Transverse colon (tissue), 4 donors: ENCODE data around the gene MRPL53. TPM values are rescaled to one million over a fixed set of nuclear protein-coding genes. Genes with fewer than 3 reads are reported as not detected.

Source experiments
- DNase-seq: peaks from one replicate; pipeline ENCODE4 v3.0.0-alpha.2; 2019
- H3K27ac ChIP-seq, 4 donors: fragments of 200-600 bp; sonication (generic); 2 replicates each; pipeline ENCODE4 v1.5.1; 2016 to 2018; ENCODE audit warnings: inconsistent platforms in 4 of 4
- H3K27me3 ChIP-seq: fragments of 200-600 bp; sonication (generic); 2 replicates; pipeline ENCODE4 v1.5.1; 2017; ENCODE audit warnings: inconsistent platforms
- H3K36me3 ChIP-seq, 4 donors: fragments of 200-600 bp; sonication (generic); 2 replicates each; pipeline ENCODE4 v1.5.1; 2017 to 2019; ENCODE audit warnings: inconsistent platforms in 4 of 4
- H3K4me1 ChIP-seq, 4 donors: fragments of 200-600 bp; sonication (generic); 2 replicates each; pipeline ENCODE4 v1.5.1; 2017 to 2020; ENCODE audit warnings: inconsistent platforms in 4 of 4
- H3K4me3 ChIP-seq, 4 donors: fragments of 200-600 bp; sonication (generic); 1 replicate in 1 of 4; 2 replicates in 3 of 4; pipeline versions ENCODE4 v1.5.1 to v1.6.1; 2017 to 2019; ENCODE audit warnings: inconsistent platforms in 4 of 4
- H3K9me3 ChIP-seq, 2 donors: fragments of 200-600 bp; sonication (generic); 2 replicates each; pipeline ENCODE4 v1.5.1; 2017 to 2019; ENCODE audit warnings: inconsistent platforms in 2 of 2
- CTCF ChIP-seq, 5 experiments: fragments of 200-600 bp in 3 of 5; fragments of 450-650 bp in 2 of 5; sonication (generic) in 3 of 5; IDR thresholded peaks; 1 replicate in 2 of 5; 2 replicates in 3 of 5; pipeline ENCODE4 v1.5.1; 2016 to 2017; ENCODE audit warnings: antibody characterized with exemption in 5 of 5, inconsistent platforms in 3 of 5, mild to moderate bottlenecking in 2 of 5, moderate library complexity in 1 of 5
- EP300 ChIP-seq: sonication (generic); formaldehyde crosslinking; IDR thresholded peaks from one replicate; pipeline ENCODE4 v1.6.1; 2017; ENCODE audit warnings: antibody characterized with exemption, low read depth
- POLR2A ChIP-seq: fragments of 450-650 bp; IDR thresholded peaks from one replicate; pipeline ENCODE4 v1.6.1; 2016; ENCODE audit warnings: antibody characterized with exemption, mild to moderate bottlenecking, moderate library complexity
- POLR2AphosphoS5 ChIP-seq, 3 donors: sonication (generic); formaldehyde crosslinking; IDR thresholded peaks; one replicate each; pipeline ENCODE4 v1.6.1; 2016; ENCODE audit warnings: antibody characterized with exemption in 3 of 3
- WGBS, 2 donors: methylation state at CpG; one replicate each; pipeline ENCODE4 v1.1.5; 2018; ENCODE audit warnings: low coverage in 1 of 2; 5-methylcytosine and 5-hydroxymethylcytosine counted together
- in situ Hi-C, 4 donors: fragments of 200-750 bp; cut with MboI; loops; one replicate each; pipeline versions ENCODE4 v1.15.0 to v1.15.1; 2017; ENCODE audit warnings: low sequenced_read_pairs in 3 of 4, low pct_ligation_motif_present in 1 of 4, low pct_unique_long_range_greater_than_20kb in 1 of 4
- intact Hi-C: fragments of 100-400 bp; cut with DNase I; formaldehyde crosslinking; loops from one replicate; pipeline ENCODE4 v1.15.1; 2023; ENCODE audit warnings: low total_unique reads
- total RNA-seq, 4 donors: library from RNA; depleted of rRNA; stranded (reverse); fragments of >200 nt; gene quantifications; one replicate each; pipeline ENCODE4 v1.1.0, GENCODE V29; 2016

Gene MRPL53
- total RNA-seq, 4 donors from 2014 or later: 23.2 to 170 (median 26.3) TPM

DNA sequence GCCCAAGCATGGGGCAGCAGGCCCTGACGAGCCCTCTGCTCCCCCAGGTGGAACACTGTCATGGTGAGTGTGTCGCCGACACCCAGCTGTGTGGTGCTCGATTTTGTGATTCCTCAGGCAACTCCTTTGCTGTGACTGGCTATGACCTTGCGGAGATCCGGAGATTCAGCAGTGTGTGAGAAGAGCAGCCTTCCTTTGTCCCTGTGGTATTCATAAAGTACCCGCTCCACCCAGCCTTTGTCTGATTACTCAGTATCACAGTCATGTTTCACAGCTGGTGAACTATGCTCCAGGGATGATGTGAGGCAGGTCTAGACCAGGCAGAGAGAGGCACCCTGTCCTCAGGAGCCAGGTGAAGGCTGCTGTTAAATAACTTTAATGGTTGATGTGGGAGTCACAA, 47.0 kb downstream of the MRPL53 start:
- no peak overlapping the region for H3K4me3 ChIP-seq
- H3K27me3 ChIP-seq: no peaks in the 10 kb centered on the region
- 85% methylated on average over 7 of the region's 7 CpGs; no CpG with 5 or more reads in 1 of the 2 donors for WGBS, 2 donors
- no peak overlapping the region for H3K27ac ChIP-seq
- H3K36me3 ChIP-seq: peaks cover 0 to 9% (median 0%) of the 10 kb centered on the region in 4 donors
- no peak for TF ChIP-seq POLR2AphosphoS5 (IDR thresholded peaks at IDR 0.05)
- TF ChIP-seq EP300: no peak
- TF ChIP-seq CTCF (IDR thresholded peaks at IDR 0.05): no peak
- no peak for TF ChIP-seq POLR2A
- no peaks in the 10 kb centered on the region for H3K9me3 ChIP-seq
- intact Hi-C loops: no loop called here
- no peak for DNase-seq
- peaks cover 9 to 31% (median 11%) of the 10 kb centered on the region in 4 donors for H3K4me1 ChIP-seq
- in situ Hi-C loops: no loop called here

- 78% methylated on average over 5 of the region's 5 CpGs; no CpG with 5 or more reads in 1 of the 2 donors for WGBS, 2 donors
- H3K4me3 ChIP-seq: no peak overlapping the region
- H3K9me3 ChIP-seq: no peaks in the 10 kb centered on the region
- DNase-seq: no peak
- peaks cover 5 to 28% (median 10%) of the 10 kb centered on the region in 4 donors for H3K4me1 ChIP-seq
- peaks cover 0 to 9% (median 0%) of the 10 kb centered on the region in 4 donors for H3K36me3 ChIP-seq
- no peak for TF ChIP-seq EP300
- no peak for TF ChIP-seq POLR2A
- intact Hi-C loops: no loop called here
- in situ Hi-C loops: no loop called here
- H3K27ac ChIP-seq: no peak overlapping the region
- H3K27me3 ChIP-seq: no peaks in the 10 kb centered on the region
Observed at GRCh38 chr2:74424995-74425406, 47.5 kb downstream of the MRPL53 start.

DNA sequence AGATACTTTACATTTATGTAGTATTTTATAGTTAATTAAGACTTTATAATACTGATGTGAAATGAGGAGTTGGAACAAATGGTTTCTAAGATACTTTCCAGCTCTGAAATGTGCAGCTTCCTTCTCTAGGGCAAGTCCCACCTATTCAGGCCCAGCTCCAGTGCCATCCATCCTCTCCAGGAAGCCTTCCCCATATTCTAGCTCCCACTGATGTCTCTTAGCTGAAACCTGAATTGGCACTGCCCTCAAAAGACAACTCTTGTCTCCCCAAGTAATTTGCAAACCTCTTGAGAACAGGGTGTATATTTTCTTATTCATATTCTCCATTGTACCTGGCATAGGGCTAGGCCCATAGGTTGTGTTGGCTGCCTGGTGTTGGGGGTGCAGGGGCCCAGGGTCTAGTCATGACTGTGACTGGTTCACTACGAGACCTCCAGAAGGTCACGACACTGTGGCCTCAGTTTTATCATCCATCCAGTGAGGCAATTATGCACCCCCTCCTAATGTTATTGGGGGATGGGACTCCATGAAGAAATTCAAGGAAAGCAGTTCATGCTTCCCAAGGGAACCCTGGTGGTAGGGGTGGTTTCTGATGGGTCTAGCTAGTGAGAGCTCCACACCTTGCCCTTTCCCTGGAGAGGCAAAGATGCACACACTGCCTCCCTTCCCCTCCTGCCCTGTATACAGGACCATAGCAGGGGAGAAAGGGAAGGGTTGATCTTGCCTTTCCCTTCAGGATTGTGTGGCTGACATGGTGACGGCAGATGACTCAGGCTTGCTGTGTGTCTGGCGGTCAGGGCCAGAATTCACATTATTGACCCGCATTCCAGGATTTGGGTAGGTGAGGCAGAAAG, 48.1 kb downstream of the MRPL53 start:
- 87% methylated on average over 5 of the region's 5 CpGs; no CpG with 5 or more reads in 1 of the 2 donors for WGBS, 2 donors
- intact Hi-C loops: no loop called here
- DNase-seq: no peak
- Histone ChIP-seq H3K36me3 (peaks cover 0 to 9% (median 0%) of the 10 kb centered on the region in 4 donors), H3K27ac (no peak overlapping the region), H3K4me1 (peaks cover 5 to 22% (median 8%) of the 10 kb centered on the region in 4 donors), H3K9me3 (no peaks in the 10 kb centered on the region), H3K4me3 (no peak overlapping the region), H3K27me3 (no peaks in the 10 kb centered on the region)
- in situ Hi-C loops: no loop called here
- TF ChIP-seq EP300: no peak
- no peak for TF ChIP-seq CTCF (IDR thresholded peaks at IDR 0.05)
- no peak for TF ChIP-seq POLR2AphosphoS5 (IDR thresholded peaks at IDR 0.05)
- no peak for TF ChIP-seq POLR2A

DNA sequence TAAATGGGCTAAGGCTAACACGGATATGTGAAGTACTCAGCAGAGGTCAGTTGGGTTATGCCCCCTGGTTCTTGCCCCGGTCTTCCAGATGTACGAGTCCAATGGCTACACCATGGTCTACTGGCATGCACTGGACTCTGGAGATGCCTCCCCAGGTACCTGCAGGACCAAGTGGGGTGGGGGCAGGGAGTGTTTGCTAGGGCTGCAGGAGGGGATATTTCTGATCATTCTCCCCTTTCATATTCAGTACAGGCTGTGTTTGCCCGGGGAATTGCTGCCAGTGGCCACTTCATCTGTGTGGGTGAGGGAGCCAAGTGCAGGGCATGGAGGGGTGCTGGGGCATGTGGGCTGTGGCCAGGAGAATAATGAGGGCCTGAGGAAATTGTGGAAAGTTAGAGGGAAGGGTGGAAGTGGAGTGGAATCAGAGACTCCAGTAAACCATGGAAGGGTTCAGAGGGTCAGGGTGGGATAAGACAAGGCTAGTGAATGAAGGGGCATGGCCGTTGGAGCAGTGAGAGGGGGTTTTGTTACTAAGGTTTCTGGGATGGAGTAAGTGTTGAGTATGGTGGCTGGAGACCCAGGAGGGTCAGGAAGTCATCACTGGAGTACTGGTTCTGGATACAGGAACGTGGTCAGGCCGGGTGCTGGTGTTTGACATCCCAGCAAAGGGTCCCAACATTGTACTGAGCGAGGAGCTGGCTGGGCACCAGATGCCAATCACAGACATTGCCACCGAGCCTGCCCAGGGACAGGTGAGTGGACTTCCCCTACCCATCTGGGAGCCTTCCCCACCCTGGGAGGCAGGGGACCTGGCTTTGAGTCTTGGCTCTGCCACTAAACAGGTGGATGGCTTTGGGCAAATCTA, 49.0 kb downstream of the MRPL53 start:
- no peak for TF ChIP-seq CTCF (IDR thresholded peaks at IDR 0.05)
- TF ChIP-seq POLR2A: no peak
- TF ChIP-seq EP300: no peak
- no peak for TF ChIP-seq POLR2AphosphoS5 (IDR thresholded peaks at IDR 0.05)
- DNase-seq: no peak
- Histone ChIP-seq H3K27me3 (no peaks in the 10 kb centered on the region), H3K27ac (no peak overlapping the region), H3K4me1 (peaks cover 5 to 19% (median 7%) of the 10 kb centered on the region in 4 donors), H3K4me3 (no peak overlapping the region), H3K36me3 (peaks cover 0 to 4% (median 0%) of the 10 kb centered on the region in 4 donors), H3K9me3 (no peaks in the 10 kb centered on the region)
- in situ Hi-C loops (no loop called here), intact Hi-C loops (no loop called here)
- 49 to 66% methylated on average over 4 to 9 of the region's 9 CpGs for WGBS, 2 donors

Other genes with a start within 250 kb of the MRPL53 start
- 1 to 10 TPM in 3 of 4 donors, under 1 TPM in 1; 0.37 to 6.1 (median 3.5) TPM for gene SLC4A5, start 129.3 kb downstream of the MRPL53 start, total RNA-seq
- gene DCTN1, start 92.4 kb downstream of the MRPL53 start, total RNA-seq: 100 to 1,000 TPM; 109 to 134 (median 122) TPM
- gene C2orf81, start 51.1 kb downstream of the MRPL53 start, total RNA-seq: 1 to 10 TPM in 1 of 4 donors, under 1 TPM in 1, not detected in 2; 0.82 to 1.3 TPM
- gene WDR54, start 51.0 kb downstream of the MRPL53 start, total RNA-seq: 1 to 10 TPM in 2 of 4 donors, not detected in 2; 2.3 to 7.0 TPM
- gene RTKN, start 30.7 kb downstream of the MRPL53 start, total RNA-seq: 10 to 100 TPM; 29.7 to 46.4 (median 41.9) TPM
- 10 to 100 TPM; 12.9 to 53.9 (median 34.5) TPM for gene INO80B, start 17.6 kb downstream of the MRPL53 start, total RNA-seq
- gene WBP1, start 14.2 kb downstream of the MRPL53 start, total RNA-seq: 100 to 1,000 TPM in 1 of 4 donors, 10 to 100 TPM in 3; 59.5 to 101 (median 62.7) TPM
- gene MOGS, start 7.3 kb downstream of the MRPL53 start, total RNA-seq: 10 to 100 TPM; 54.8 to 76.7 (median 58.9) TPM
- 10 to 100 TPM; 49.7 to 93.1 (median 71.6) TPM for gene CCDC142, start 10.3 kb upstream of the MRPL53 start, total RNA-seq
- gene TTC31, start 10.4 kb upstream of the MRPL53 start, total RNA-seq: 10 to 100 TPM; 16.9 to 36.0 (median 32.0) TPM
- gene LBX2, start 26.9 kb upstream of the MRPL53 start, total RNA-seq: 1 to 10 TPM in 2 of 4 donors, under 1 TPM in 1, not detected in 1; 0.80 to 3.8 (median 1.6) TPM
- 10 to 100 TPM in 3 of 4 donors, 1 to 10 TPM in 1; 3.7 to 23.9 (median 19.3) TPM for gene PCGF1, start 35.0 kb upstream of the MRPL53 start, total RNA-seq
- 1 to 10 TPM in 1 of 4 donors, under 1 TPM in 1, not detected in 2; 0.96 to 2.5 TPM for gene TLX2, start 41.8 kb upstream of the MRPL53 start, total RNA-seq
- 100 to 1,000 TPM in 1 of 4 donors, 10 to 100 TPM in 3; 32.4 to 194 (median 53.1) TPM for gene DQX1, start 53.6 kb upstream of the MRPL53 start, total RNA-seq
- 100 to 1,000 TPM; 164 to 264 (median 189) TPM for gene AUP1, start 57.0 kb upstream of the MRPL53 start, total RNA-seq
- 10 to 100 TPM in 3 of 4 donors, 1 to 10 TPM in 1; 8.6 to 29.6 (median 21.0) TPM for gene HTRA2, start 57.3 kb upstream of the MRPL53 start, total RNA-seq
- gene LOXL3, start 81.3 kb upstream of the MRPL53 start, total RNA-seq: 1 to 10 TPM; 1.6 to 4.1 (median 3.0) TPM
- gene DOK1, start 82.0 kb upstream of the MRPL53 start, total RNA-seq: 10 to 100 TPM; 14.7 to 21.3 (median 20.1) TPM
- under 1 TPM in 1 of 4 donors, not detected in 3; 0.27 TPM for gene M1AP, start 175.7 kb upstream of the MRPL53 start, total RNA-seq
- 1 to 10 TPM in 3 of 4 donors, under 1 TPM in 1; 0.75 to 5.7 (median 3.6) TPM for gene SEMA4F, start 181.6 kb upstream of the MRPL53 start, total RNA-seq